Measurements from ENCODE around the gene RNF152.

DNA sequence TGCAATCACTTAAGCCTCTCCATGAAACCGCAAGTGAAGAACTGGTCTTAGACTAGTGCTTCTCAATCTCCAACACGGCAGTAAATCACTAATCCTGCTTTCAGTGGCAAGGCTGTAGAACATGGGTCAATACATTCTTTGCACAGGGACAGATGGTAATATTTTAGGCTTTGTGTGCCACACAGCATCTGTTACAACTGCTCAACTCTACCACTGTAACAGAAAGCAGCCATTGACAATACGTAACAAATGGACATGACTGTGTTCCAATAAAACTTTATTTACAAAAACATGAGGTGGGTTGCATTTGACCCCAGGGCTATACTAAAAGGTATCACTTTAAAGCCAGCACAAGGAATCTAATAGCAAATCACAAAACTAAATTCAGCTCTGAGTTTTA lies 51.1 kb downstream of the RNF152 start:
- TF ChIP-seq POLR2A (IDR thresholded peaks at IDR 0.05) (no peak), POLR2AphosphoS5 (IDR thresholded peaks at IDR 0.05) (no peak)

All from sigmoid colon (tissue), 4 donors.